K562 (cell line): ENCODE data around the gene SIRT3. TPM values are rescaled to one million over a fixed set of nuclear protein-coding genes. Genes with fewer than 3 reads are reported as not detected.

Experiments used
- BDP1 ChIP-seq: IDR thresholded peaks from 3 replicates; pipeline ENCODE4 v1.6.1; 2011; ENCODE audit not compliant: insufficient read length, insufficient read depth
- CBFA2T3 ChIP-seq: fragments of 450-650 bp; IDR thresholded peaks from 2 replicates; pipeline ENCODE4 v1.6.1; 2017
- DLX4 ChIP-seq: fragments of 250-450 bp; sonication (Bioruptor Pico); IDR thresholded peaks from 2 replicates; pipeline ENCODE4 v1.6.1; 2021; ENCODE audit warnings: mild to moderate bottlenecking
- FOXK2 ChIP-seq, 2 experiments: fragments of 450-650 bp; IDR thresholded peaks in 1 of 2; conservative IDR thresholded peaks in 1 of 2; 2 replicates each; pipeline ENCODE4 v1.6.1; 2016; ENCODE audit warnings: low read depth in 2 of 2, mild to moderate bottlenecking in 1 of 2
- HINFP ChIP-seq: fragments of 450-650 bp; conservative IDR thresholded peaks from 2 replicates; pipeline ENCODE4 v1.6.1; 2016; ENCODE audit warnings: missing genetic modification characterization, low read depth, mild to moderate bottlenecking, control low read depth, missing compliant biosample characterization
- HMG20B ChIP-seq: fragments of 250-450 bp; sonication (Bioruptor Pico); IDR thresholded peaks from 2 replicates; pipeline ENCODE4 v1.5.0; 2021; ENCODE audit warnings: mild to moderate bottlenecking
- HNRNPL ChIP-seq: fragments of 200-400 bp; formaldehyde crosslinking; IDR thresholded peaks from 2 replicates; pipeline ENCODE4 v1.6.1; 2017; ENCODE audit warnings: low read depth, mild to moderate bottlenecking, low read length
- KDM1A ChIP-seq, 2 experiments: fragments of 450-650 bp; IDR thresholded peaks; 2 replicates each; pipeline ENCODE4 v1.6.1; 2016; ENCODE audit warnings: mild to moderate bottlenecking in 2 of 2
- KDM2B ChIP-seq: fragments of 250-450 bp; sonication (Bioruptor Pico); IDR thresholded peaks from 2 replicates; pipeline ENCODE4 v1.8.0; 2021; ENCODE audit warnings: mild to moderate bottlenecking, moderate library complexity
- MCM2 ChIP-seq: fragments of 450-650 bp; IDR thresholded peaks from 2 replicates; pipeline ENCODE4 v1.6.1; 2017; ENCODE audit warnings: low read depth, mild to moderate bottlenecking
- NCOA4 ChIP-seq: fragments of 450-650 bp; IDR thresholded peaks from 2 replicates; pipeline ENCODE4 v1.6.1; 2018; ENCODE audit warnings: mild to moderate bottlenecking; ENCODE audit not compliant: partially characterized antibody
- SIX5 ChIP-seq, 2 experiments: IDR thresholded peaks; 2 replicates each; pipeline ENCODE4 v1.6.1; 2011; ENCODE audit warnings: low read length in 2 of 2, borderline replicate concordance in 1 of 2, low read depth in 1 of 2, mild to moderate bottlenecking in 1 of 2, moderate library complexity in 1 of 2; ENCODE audit not compliant: insufficient read depth in 1 of 2
- WHSC1 ChIP-seq: IDR thresholded peaks from one replicate; pipeline ENCODE4 v1.6.1; 2012; ENCODE audit warnings: low read length, control low read depth, inconsistent platforms
- XRCC3 ChIP-seq: fragments of 450-650 bp; IDR thresholded peaks from 2 replicates; pipeline ENCODE4 v1.6.1; 2017; ENCODE audit warnings: mild to moderate bottlenecking, moderate library complexity
- ZKSCAN8 ChIP-seq: fragments of 200-800 bp; sonication (Bioruptor generic); IDR thresholded peaks from 2 replicates; pipeline ENCODE4 v1.6.1; 2016; ENCODE audit warnings: missing genetic modification characterization, missing compliant biosample characterization
- ZNF282 ChIP-seq: sonication (generic); formaldehyde crosslinking; IDR thresholded peaks from 2 replicates; pipeline ENCODE4 v1.8.1; 2023; ENCODE audit warnings: missing genetic modification reagents
- ZNF384 ChIP-seq: IDR thresholded peaks from 2 replicates; pipeline ENCODE4 v1.6.1; 2012; ENCODE audit warnings: low read depth, low read length, improper control_type of control experiment
- ZNF511 ChIP-seq: sonication (generic); formaldehyde crosslinking; IDR thresholded peaks from 2 replicates; pipeline ENCODE4 v1.8.0; 2022; ENCODE audit warnings: mild to moderate bottlenecking, missing genetic modification reagents
- ZNF551 ChIP-seq: fragments of 250-450 bp; sonication (Bioruptor Pico); IDR thresholded peaks from 2 replicates; pipeline ENCODE4 v1.5.0; 2021; ENCODE audit warnings: mild to moderate bottlenecking, moderate library complexity
- ZNF717 ChIP-seq: fragments of 250-450 bp; sonication (Bioruptor Pico); IDR thresholded peaks from 2 replicates; pipeline ENCODE4 v1.5.0; 2021
- polyA plus RNA-seq, 8 experiments: library from polyadenylated mRNA; depleted of rRNA in 4 of 8; stranded (reverse) in 5 of 8; unstranded in 3 of 8; fragments of >200 nt; fragmentation: Nextera tagmentation in 2 of 8; fragmentation: Illumina TruSeq in 1 of 8; extraction: Ambion mirVana in 2 of 8; extraction: Trizol in 1 of 8; gene quantifications; 2 replicates each; pipeline versions ENCODE4 v1.2.1 to v1.2.3, GENCODE V29; 2011 to 2014; ENCODE audit warnings: inconsistent platforms in 1 of 8, missing spikeins in 1 of 8
- total RNA-seq, 7 experiments: library from RNA; depleted of rRNA in 6 of 7; stranded (reverse); fragments of >200 nt in 6 of 7; fragmentation: Illumina TruSeq in 2 of 7; extraction: Trizol in 2 of 7; gene quantifications; 2 replicates each; pipeline versions ENCODE4 v1.2.1 to v1.2.3, GENCODE V29; 2011 to 2021; ENCODE audit warnings: low replicate concordance in 1 of 7
- TF ChIP-seq, protein P1 (sequence below): fragments of 250-450 bp; sonication (Bioruptor Pico); IDR thresholded peaks from 2 replicates; pipeline ENCODE4 v1.4.0; 2020; ENCODE audit warnings: borderline replicate concordance
- TF ChIP-seq, protein P2 (sequence below): fragments of 450-650 bp; IDR thresholded peaks from 2 replicates; pipeline ENCODE4 v1.6.1; 2016; ENCODE audit warnings: low read depth, mild to moderate bottlenecking, moderate library complexity
- TF ChIP-seq, protein P3 (sequence below): sonication (generic); formaldehyde crosslinking; IDR thresholded peaks from 2 replicates; pipeline ENCODE4 v1.9.0; 2022; ENCODE audit warnings: mild to moderate bottlenecking, missing genetic modification reagents

Gene SIRT3
- total and polyA plus RNA-seq, 9 of the 15 experiments (the other 6 are each of a cell fraction or from before 2014, with no cell fraction given): 1.9 to 27.5 (median 14.5) TPM

DNA sequence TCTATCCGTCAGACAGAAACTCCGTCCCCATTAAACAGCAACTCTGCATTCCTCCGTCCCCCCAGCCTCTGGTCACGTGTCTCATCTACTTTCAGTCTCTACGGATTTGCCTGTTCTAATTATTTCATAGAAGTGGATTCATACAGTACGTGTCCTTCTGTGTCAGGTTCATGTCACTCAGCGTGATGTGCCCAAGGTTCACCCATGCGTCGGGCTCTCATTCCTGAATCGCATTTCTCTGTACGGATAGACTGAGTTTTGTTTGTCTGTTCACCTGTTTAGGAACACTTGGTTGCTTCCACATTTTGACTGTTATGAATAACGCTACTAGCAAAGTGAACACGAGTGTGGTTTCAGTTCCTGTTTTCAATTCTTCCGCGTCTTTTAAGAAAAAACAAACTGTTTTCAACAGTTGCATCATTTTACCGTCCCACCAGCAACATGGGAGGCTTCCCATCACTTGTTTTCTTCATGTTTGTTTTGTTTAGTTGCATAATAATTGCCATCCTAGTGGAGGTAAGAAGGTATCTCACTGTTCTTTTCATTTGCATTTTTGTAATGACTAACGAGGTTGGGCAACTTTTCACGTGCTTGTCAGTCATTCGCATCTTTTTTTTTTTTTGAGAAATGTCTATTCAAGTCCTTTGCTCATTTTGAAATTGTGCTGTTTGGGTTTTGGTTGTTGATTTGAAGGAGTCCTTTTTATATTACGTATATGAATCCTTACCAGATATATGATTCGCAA, 33.2 kb upstream of the SIRT3 start (continued):
- TF ChIP-seq FOXK2 (conservative IDR thresholded peaks at IDR 0.05 in 1 of 2, IDR thresholded peaks at IDR 0.05 in 1 of 2; ENCODE audit: low read depth in 2 of 2): peak; percentile 93
- no peak for TF ChIP-seq HNRNPL
- TF ChIP-seq ZNF384: peak; percentile 92
- TF ChIP-seq ZNF511: no peak
- no peak for TF ChIP-seq ZNF282 (CRISPR knock-in tag)
- TF ChIP-seq MCM2: no peak
- no peak for TF ChIP-seq SIX5 (IDR thresholded peaks at IDR 0.05; ENCODE audit: borderline replicate concordance in 1 of 2, insufficient read depth in 1 of 2, low read depth in 1 of 2, low read length in 2 of 2)
- no peak for TF ChIP-seq CBFA2T3
- no peak for TF ChIP-seq KDM2B (CRISPR knock-in tag)
- TF ChIP-seq, protein P1, sequence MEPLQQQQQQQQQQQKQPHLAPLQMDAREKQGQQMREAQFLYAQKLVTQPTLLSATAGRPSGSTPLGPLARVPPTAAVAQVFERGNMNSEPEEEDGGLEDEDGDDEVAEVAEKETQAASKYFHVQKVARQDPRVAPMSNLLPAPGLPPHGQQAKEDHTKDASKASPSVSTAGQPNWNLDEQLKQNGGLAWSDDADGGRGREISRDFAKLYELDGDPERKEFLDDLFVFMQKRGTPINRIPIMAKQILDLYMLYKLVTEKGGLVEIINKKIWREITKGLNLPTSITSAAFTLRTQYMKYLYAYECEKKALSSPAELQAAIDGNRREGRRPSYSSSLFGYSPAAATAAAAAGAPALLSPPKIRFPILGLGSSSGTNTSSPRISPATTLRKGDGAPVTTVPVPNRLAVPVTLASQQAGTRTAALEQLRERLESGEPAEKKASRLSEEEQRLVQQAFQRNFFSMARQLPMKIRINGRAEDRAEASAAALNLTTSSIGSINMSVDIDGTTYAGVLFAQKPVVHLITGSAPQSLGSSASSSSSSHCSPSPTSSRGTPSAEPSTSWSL (CRISPR knock-in tag): no peak
- no peak for TF ChIP-seq ZNF717 (CRISPR knock-in tag)
- no peak for TF ChIP-seq XRCC3
- no peak for TF ChIP-seq HMG20B (CRISPR knock-in tag)
- TF ChIP-seq KDM1A (IDR thresholded peaks at IDR 0.05): no peak
- TF ChIP-seq BDP1: no peak
- TF ChIP-seq NCOA4: no peak
- TF ChIP-seq ZKSCAN8 (CRISPR knock-in tag): peak; percentile 75
- no peak for TF ChIP-seq ZNF551
- TF ChIP-seq WHSC1: no peak
- TF ChIP-seq HINFP (tag): no peak
- TF ChIP-seq, protein P2, sequence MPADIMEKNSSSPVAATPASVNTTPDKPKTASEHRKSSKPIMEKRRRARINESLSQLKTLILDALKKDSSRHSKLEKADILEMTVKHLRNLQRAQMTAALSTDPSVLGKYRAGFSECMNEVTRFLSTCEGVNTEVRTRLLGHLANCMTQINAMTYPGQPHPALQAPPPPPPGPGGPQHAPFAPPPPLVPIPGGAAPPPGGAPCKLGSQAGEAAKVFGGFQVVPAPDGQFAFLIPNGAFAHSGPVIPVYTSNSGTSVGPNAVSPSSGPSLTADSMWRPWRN: no peak
- TF ChIP-seq, protein P3, sequence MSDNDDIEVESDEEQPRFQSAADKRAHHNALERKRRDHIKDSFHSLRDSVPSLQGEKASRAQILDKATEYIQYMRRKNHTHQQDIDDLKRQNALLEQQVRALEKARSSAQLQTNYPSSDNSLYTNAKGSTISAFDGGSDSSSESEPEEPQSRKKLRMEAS (CRISPR knock-in tag): no peak
- no peak for TF ChIP-seq DLX4
